OCI-M2 (cell line): ENCODE data around the gene IL1R1.

ENCODE experiments used
- DNase-seq: peaks from one replicate; lab custom pipeline; 2025; ENCODE audit not compliant: unreplicated experiment; lab: John Stamatoyannopoulos, UW

IL1R1 gene

DNA sequence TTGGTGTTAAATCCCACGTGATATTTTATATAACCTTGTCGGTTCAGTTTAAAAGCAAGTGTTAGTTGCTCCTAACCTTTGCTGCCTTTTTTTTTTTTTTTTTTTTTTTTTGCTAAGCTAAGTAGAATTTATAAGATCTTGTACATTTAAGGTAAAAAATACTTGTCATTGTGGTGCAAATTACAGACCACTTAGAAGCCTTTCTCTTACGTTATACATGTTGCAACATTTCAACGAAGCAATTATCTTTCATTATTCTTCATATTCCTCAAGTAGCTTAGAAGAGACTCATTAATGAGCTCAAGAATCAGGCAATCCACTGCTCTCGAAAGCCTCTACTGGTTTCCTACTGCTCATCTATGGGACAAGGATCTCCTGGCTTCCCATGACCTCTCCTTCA is 29.4 kb downstream of the IL1R1 start:
- no peak for DNase-seq

DNA sequence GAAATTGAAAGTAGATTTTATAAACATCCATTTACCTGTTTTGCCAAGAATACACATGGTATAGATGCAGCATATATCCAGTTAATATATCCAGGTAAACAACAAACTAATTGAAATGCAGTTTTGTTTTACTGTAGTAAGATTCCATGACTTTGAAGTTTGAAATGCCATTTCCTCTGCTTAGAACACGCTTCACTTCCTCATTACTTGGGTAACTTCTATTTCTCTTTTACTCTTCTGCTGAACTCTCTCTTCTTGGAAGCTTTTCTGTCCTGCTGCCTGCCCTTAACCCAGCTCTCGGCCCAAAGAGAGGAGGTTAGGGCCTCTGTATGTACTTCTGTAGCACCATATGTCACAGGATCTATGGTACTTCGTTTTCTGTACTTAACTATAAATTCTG is 30.2 kb downstream of the IL1R1 start:
- DNase-seq, result no peak

DNA sequence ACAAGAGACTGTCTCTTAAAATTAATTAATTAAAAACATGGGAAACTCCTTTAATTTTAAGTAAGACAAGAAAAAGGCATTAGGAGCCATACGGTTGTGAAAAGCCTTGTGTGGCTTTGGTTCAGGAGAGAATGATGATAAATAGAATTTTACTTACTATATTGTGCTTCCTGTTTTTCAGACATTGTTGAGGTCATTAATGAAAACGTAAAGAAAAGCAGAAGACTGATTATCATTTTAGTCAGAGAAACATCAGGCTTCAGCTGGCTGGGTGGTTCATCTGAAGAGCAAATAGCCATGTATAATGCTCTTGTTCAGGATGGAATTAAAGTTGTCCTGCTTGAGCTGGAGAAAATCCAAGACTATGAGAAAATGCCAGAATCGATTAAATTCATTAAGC is 33.6 kb downstream of the IL1R1 start:
- DNase-seq, result no peak

DNA sequence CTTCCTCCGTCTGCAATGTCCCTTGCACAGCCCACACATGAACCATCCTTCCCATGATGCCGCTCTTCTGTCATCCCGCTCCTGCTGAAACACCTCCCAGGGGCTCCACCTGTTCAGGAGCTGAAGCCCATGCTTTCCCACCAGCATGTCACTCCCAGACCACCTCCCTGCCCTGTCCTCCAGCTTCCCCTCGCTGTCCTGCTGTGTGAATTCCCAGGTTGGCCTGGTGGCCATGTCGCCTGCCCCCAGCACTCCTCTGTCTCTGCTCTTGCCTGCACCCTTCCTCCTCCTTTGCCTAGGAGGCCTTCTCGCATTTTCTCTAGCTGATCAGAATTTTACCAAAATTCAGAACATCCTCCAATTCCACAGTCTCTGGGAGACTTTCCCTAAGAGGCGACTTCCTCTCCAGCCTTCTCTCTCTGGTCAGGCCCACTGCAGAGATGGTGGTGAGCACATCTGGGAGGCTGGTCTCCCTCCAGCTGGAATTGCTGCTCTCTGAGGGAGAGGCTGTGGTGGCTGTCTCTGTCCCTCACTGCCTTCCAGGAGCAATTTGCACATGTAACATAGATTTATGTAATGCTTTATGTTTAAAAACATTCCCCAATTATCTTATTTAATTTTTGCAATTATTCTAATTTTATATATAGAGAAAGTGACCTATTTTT is 35.4 kb downstream of the IL1R1 start:
- DNase-seq, result no peak

DNA sequence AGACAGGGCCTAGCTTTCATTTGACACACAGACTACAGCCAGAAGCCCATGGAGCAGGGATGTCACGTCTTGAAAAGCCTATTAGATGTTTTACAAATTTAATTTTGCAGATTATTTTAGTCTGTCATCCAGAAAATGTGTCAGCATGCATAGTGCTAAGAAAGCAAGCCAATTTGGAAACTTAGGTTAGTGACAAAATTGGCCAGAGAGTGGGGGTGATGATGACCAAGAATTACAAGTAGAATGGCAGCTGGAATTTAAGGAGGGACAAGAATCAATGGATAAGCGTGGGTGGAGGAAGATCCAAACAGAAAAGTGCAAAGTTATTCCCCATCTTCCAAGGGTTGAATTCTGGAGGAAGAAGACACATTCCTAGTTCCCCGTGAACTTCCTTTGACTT is 36.5 kb downstream of the IL1R1 start:
- no peak for DNase-seq

DNA sequence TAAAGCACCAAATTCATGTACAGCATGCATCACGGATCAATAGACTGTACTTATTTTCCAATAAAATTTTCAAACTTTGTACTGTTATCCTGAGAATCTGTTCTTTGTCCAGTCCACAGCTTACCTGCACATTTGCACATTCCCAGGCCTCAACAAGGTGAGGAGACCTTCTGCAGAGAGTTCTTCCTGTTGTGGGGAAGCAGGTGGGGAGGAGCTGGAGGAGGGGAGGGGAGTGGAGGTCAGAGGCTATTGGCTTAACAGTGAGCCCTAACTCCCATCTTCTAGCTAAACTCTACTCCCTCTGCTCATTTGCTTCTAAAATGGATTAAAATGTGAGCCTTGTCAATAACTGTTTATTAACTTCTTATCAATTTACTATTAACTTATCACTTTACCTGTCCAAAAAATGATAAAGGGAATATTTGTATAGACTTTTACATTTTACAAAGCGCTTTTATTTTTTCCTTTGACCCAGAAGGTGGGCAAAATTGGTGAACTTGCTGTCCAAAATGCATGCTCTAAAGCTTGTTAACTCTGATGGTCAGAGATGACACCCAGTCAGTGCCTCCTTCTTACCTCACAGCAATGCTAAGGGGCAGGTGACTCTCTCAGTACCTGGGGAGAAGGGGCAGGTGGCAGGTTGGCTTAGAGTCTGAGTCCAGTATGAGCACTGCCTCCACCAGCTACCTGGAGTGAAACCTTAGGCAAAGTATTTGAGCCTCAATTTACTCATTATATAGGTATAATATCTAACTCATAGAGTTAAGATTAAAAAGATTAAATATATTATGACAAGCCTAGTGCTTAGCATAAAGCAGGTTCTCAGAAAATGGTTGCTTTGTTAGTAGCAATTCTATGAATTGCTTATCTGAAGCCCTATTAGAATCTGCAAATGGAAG is 37.5 kb downstream of the IL1R1 start:
- no peak for DNase-seq

DNA sequence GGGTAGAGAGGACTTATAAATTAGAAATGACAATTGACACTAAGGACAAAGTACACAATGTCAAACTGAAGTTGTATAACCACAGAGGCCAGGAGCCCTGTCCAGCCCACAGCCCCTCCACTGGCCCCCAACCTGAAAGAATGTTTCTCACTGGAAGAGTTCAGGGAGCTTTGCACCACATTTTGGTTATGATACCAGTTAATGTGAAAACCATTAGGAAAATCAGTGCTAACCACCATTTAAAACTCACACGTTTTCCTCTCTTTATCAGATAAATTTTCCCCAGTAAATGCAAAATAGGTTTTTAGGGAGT is 38.1 kb downstream of the IL1R1 start:
- DNase-seq, result no peak

DNA sequence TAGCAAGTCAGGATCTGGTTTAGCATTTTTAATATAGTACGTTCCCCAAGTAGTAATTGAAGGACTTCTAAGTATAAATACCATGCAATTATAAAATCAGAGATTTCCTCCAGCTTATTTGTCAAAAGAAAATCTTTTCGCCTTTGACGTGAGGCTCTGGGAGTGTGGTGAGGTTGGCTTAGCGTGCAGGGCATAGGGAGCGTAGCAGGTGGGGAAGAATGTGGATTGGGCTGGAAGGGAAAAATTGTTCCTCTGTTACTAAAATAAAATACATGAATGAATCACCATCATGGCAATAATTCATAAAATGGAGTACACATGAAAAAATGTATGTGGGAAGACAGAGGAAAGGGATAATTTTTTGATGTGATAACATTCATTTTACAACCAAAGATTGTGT is 38.8 kb downstream of the IL1R1 start:
- DNase-seq, result no peak

DNA sequence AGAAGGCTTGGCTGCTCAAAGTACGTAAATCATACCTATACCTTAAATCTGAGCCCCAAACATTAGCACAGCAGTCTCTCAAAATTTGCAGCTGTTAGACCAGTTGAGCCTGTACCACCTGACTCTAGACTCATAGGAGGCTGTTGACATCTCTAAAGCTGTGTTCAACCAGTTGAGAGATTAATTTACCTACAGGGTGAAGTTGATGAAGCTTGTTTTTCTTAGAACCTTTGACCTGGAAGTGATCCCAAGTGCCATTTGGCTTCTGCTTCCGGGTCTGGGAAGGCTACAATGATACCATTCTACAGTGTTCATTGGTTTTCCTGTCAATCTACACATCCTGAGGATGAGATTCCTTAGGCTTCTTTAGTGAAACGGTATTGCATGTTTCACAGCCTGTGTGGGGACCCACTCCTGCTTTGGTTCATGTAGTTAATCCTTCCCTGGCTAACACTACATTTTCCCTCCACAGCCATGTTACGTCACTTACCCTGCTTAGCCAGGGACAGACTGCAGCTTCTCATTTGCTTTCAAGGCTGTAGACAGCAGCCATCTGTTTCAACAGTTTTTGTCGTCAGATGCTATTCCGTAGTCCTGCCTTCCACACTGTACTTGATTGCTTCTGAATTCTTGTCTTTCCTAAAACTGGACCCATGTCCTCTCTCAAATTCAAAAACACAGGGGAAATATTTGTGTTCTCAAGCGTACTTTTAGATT is 39.5 kb downstream of the IL1R1 start:
- DNase-seq, result no peak

DNA sequence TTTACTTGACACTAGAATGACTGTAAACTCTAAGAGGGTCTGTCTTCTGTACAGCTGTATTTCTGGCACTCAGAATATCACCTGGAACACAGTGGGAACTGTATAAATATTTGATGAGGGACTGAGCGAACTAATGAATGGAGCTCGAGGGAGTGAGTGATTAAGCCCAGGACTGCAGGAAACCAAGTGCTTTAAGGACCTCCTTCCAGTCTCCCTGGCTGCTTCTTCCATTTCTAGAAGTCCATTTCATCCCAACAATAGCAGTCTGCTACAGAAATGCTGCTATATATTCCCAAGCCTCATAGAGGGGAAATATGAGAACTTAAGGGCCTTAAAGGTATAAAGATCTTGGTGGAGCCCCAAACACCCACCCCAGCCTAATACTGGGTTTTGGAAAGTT is 41.5 kb downstream of the IL1R1 start:
- DNase-seq, result no peak

DNA sequence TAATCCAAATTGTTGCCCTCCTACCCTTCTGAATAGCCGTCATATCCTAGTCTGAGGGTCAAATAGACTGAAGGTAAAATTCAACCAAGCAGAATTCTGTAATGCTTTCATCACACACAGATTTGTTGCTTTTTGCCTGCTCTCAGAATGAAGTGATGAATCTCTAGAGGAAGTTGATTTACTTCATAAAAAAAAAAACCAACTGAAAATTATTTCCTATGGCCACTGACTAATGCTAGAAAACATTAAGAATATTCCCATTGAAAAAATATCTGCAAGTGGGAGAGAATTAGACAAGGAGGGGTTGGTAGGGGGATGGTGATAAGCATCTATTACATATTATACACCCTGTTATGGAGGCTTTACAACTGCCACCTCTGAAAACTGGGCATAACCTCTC is 42.0 kb downstream of the IL1R1 start:
- DNase-seq, result no peak

DNA sequence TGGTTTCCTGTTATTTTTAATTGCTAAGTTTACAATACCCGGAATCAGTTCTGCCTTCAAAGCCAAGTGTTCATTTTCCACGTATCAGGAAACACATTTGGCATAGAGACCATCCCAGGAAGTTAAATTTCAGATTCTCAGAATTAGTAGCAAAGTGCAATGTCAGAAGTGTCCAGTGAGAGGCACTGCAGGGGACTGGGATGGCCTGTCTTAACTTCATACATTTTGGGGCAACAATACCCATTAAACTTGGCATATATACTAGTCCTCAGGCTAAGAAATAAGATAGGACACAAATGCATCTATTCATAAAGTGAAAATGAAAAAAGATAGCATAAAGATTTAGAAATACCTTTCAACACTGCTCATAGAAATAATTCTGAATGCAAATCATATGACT is 42.8 kb downstream of the IL1R1 start:
- no peak for DNase-seq

DNA sequence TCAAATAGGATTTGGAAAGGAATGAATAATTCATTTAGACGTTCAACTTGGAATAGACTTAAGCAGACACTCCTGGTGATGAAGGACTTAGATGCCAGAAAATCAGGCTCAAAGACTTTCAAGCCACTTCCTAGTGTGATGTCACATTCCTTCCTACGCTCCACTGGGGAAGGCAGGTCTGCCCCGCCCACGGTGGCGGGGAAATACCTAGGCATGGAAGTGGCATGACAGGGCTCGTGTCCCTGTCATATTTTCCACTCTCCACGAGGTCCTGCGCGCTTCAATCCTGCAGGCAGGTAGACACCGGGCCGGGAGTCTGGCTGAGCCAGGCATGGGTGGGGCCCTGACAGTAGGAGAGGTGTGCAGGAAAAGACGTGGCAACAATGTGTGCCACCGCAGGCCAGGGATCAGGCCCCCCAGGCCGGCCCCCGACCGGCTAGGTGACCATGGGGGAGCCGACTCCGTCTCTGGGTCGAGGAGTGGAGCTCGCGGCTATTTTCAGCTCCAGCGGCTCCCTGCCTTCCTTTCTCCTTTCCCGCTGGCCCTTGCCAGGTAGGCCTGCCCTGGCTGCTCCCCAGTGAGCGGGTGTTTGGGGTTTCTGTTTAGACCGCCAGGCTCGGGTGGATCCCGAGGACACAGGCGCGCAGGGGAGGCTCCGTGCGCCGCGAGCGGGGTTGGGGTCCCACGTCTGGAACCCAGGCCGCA is 44.4 kb downstream of the IL1R1 start, which contains the start of gene IL1RL2:
IL1RL2 (plus strand) TSS at position 233 of the 705 bp plus-strand sequence. CDS start 845 bp downstream, outside the sequence.
- no peak for DNase-seq

DNA sequence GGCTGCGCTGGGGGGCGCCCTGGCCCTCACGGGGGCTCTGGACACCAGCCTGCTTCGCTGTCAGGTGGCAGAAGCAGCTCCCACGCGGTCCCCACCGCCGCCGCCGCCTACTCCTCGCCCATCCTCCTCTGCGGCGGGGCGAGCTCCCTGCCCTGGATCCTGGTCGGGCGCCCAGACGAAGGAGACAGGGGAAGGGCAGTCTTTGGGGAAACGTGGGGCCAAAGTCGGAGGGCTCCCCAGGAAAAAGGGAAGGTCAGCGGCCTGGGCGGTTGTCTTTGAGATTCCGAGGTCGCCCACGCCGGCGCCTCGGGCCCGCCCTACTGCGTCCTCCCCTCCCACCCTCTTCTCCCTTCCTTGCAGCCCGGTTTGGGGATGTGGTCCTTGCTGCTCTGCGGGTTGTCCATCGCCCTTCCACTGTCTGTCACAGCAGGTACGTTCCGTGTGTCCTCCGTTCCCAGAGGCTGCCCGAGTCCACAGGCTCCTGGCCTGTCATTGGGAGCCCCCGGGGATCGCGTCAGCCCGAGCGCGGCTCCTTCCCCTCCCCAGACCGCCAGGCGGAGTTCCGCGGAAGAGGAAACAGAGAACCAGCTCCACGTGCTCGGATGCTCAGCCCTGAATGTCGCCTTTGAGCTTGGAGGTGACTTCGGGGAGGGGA is 45.1 kb downstream of the IL1R1 start:
- no peak for DNase-seq

DNA sequence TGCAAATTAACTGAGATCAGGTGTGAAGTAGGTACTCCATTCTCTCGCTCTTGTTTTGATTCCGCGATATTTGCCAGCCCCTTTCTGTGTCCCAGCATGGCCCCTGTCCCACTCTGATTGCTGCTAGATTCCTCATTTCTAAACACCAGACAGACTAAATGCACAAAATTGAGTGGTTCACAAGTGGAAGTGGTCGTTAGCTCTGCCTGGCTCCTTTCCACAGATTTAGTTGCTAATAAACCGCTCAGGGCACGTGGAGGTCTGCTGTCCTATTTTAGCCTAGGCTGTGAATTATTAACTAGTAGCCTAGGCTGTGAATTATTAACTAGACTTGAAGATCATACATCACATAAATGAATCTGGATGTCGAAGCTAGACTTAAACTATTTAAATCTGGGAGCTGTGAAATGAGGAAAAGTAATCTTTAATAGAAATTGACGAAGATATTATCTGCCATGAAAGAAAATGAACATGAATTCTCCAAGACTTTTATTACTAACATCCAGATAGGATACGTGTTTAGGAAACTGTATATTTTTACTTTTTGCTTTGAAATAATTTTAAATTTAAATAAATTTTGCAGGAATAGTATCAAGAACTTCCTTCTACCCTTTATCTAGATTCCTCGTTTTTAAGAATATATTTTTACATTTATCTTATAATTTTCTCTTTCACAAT is 48.0 kb downstream of the IL1R1 start:
- no peak for DNase-seq

DNA sequence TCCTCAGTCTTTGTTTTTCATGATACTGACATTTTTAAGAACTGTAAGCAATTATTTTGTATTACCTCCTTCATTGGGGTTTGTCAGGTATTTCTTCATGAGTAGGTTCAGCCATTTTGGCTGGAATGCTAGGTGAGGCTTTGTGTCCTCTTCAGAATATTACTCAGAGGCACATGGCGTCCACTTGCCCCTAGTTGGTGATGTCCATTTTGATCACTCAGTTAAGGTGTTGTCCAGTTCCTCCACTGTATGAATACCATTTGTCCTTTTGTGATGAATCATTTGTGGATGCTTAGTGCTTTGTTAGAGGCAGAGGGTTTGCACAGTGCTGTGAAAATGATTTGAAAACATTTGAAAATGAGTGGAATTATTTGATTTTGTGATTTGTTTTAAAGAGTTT is 49.0 kb downstream of the IL1R1 start:
- no peak for DNase-seq

DNA sequence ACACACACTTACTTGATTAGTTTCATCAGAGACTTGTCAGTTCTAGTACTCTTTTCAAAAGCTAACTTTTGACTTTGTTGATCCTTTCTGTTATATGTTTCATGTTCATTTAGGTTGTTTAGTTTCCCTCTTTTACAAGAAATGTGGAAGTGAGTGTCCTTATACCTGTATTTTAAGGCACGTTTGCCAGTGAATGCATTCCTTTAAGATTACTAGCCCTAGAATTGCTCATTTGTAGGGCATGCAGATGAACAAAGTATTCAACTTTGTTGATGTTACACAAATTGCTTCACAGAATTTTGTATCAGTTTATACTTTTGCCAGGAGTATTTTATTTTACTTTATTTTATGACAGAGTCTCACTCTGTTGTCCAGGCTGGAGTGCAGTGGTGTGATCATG is 50.5 kb downstream of the IL1R1 start:
- no peak for DNase-seq

DNA sequence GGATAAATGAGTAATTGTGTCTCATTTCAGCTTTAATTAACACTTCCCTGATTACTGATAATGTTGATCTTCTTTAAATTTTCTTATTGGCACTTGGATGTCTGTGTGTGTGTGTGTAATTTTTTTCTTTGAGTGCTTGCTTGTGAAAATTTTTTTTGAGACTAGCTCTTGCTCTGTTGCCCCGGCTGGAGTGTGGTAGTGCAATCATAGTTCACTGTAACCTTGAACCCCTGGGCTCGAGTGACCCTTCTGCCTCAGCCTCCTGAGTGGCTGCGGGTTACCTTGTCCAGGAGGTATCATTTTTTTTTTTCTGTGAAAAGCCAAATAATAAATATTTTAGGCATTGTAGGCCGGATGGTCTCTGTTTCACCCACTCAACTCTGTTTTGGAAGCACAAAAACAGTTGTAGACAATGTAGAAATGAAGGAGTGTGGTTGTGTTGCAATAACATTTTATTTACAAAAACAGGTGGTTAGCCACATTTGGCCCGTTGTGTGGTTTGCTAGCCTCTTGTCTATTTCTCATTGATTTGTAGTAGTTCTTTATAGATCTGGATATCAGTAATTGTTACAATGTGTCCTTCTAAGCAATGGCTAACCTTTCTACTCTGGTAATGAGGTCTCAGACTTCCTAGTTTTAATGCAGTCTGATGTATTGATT is 52.2 kb downstream of the IL1R1 start:
- DNase-seq, result no peak

DNA sequence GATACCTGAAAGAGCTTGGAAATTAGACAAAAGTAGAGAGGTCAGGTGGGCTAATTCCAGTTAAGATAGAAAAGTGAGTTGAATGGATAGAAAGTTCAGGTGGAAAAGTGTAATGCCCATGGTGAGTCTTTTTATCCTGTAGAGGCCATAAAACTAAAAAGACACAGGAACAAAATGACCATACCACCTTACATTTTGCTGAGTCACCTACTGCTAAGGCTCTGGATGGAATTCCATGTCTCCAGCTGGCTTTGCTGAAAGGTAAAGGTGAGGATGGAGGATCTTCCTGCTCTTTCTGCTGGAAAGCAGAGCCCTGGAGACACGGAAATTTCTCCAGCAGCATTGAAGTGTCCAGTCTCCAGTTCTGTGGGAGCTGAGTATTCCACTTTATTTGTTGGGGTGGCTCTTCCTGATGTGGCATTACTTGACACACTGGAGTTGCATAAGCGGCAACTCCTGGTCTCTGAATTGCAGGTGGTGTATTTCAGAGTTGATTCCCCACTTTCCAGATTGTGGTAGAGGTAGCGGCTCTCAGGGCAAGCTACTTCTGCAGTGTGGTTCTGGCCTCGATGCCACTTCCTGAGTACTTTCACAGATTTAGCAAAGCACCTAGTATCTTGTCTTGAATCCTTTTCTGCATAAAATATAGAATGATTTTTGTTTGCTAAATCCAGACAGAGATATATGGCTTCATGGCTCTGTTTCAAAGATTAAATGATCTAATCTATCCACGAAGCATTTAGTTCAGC is 55.0 kb downstream of the IL1R1 start:
- no peak for DNase-seq
